HepG2 (cell line): Measurements from ENCODE around the gene PCNA. TPM values are rescaled to one million over a fixed set of nuclear protein-coding genes. Genes with fewer than 3 reads are reported as not detected.

Source experiments
- DZIP1 ChIP-seq: sonication (generic); formaldehyde crosslinking; IDR thresholded peaks from 2 replicates; pipeline ENCODE4 v1.5.0; 2020; ENCODE audit warnings: mild to moderate bottlenecking, missing genetic modification reagents
- KDM6A ChIP-seq: IDR thresholded peaks from 2 replicates; pipeline ENCODE4 v1.6.1; 2016; ENCODE audit warnings: low read depth
- LRRFIP1 ChIP-seq: sonication (generic); formaldehyde crosslinking; conservative IDR thresholded peaks from 2 replicates; pipeline ENCODE4 v1.4.0; 2020; ENCODE audit warnings: missing genetic modification reagents
- MXD3 ChIP-seq: IDR thresholded peaks from 2 replicates; pipeline ENCODE4 v1.6.1; 2016; ENCODE audit warnings: mild to moderate bottlenecking, missing biosample characterization, missing genetic modification reagents
- NKX3-1 ChIP-seq: sonication (generic); formaldehyde crosslinking; IDR thresholded peaks from 2 replicates; pipeline ENCODE4 v1.5.0; 2020; ENCODE audit warnings: missing genetic modification reagents
- NR2C2 ChIP-seq: sonication (generic); formaldehyde crosslinking; IDR thresholded peaks from 2 replicates; pipeline ENCODE4 v1.4.0; 2020; ENCODE audit warnings: missing genetic modification reagents, mild to moderate bottlenecking, moderate library complexity, borderline replicate concordance
- PTBP1 ChIP-seq: fragments of 200-400 bp; formaldehyde crosslinking; IDR thresholded peaks from 2 replicates; pipeline ENCODE4 v1.6.1; 2018; ENCODE audit warnings: low read length, low read depth; ENCODE audit not compliant: poor library complexity, severe bottlenecking
- RELA ChIP-seq: sonication (generic); formaldehyde crosslinking; IDR thresholded peaks from 2 replicates; pipeline ENCODE4 v1.4.0; 2020; ENCODE audit warnings: missing genetic modification reagents
- SNAPC2 ChIP-seq: sonication (generic); formaldehyde crosslinking; IDR thresholded peaks from 2 replicates; pipeline ENCODE4 v1.8.1; 2022; ENCODE audit warnings: mild to moderate bottlenecking, missing genetic modification reagents
- SYNCRIP ChIP-seq: fragments of 200-400 bp; formaldehyde crosslinking; IDR thresholded peaks from 2 replicates; pipeline ENCODE4 v1.6.1; 2018; ENCODE audit warnings: mild to moderate bottlenecking, low read depth, low read length; ENCODE audit not compliant: insufficient read depth
- TAF15 ChIP-seq: fragments of 200-400 bp; formaldehyde crosslinking; IDR thresholded peaks from one replicate; pipeline ENCODE4 v1.6.1; 2018; ENCODE audit warnings: mild to moderate bottlenecking, low read depth, low read length; ENCODE audit not compliant: poor library complexity, severe bottlenecking
- TRIM24 ChIP-seq: sonication (generic); formaldehyde crosslinking; IDR thresholded peaks from 2 replicates; pipeline ENCODE4 v1.8.0; 2022; ENCODE audit warnings: mild to moderate bottlenecking, missing genetic modification reagents
- ZBTB7B ChIP-seq: sonication (generic); formaldehyde crosslinking; IDR thresholded peaks from 2 replicates; pipeline ENCODE4 v1.4.0; 2020; ENCODE audit warnings: missing genetic modification reagents
- ZKSCAN5 ChIP-seq: sonication (generic); formaldehyde crosslinking; IDR thresholded peaks from 2 replicates; pipeline ENCODE4 v1.5.1; 2020; ENCODE audit warnings: mild to moderate bottlenecking, missing genetic modification reagents
- ZNF432 ChIP-seq: sonication (generic); formaldehyde crosslinking; IDR thresholded peaks from 2 replicates; pipeline ENCODE4 v1.5.0; 2020; ENCODE audit warnings: missing genetic modification reagents, mild to moderate bottlenecking, borderline replicate concordance
- ZNF605 ChIP-seq: sonication (generic); formaldehyde crosslinking; IDR thresholded peaks from 2 replicates; pipeline ENCODE4 v1.8.0; 2022; ENCODE audit warnings: mild to moderate bottlenecking, missing genetic modification reagents
- ZNF749 ChIP-seq: sonication (generic); formaldehyde crosslinking; IDR thresholded peaks from 2 replicates; pipeline ENCODE4 v1.8.0; 2022; ENCODE audit warnings: mild to moderate bottlenecking, missing genetic modification reagents, moderate library complexity, borderline replicate concordance
- ZSCAN20 ChIP-seq: sonication (generic); formaldehyde crosslinking; IDR thresholded peaks from 2 replicates; pipeline ENCODE4 v1.4.0; 2020; ENCODE audit warnings: missing genetic modification reagents, mild to moderate bottlenecking, borderline replicate concordance
- polyA plus RNA-seq, 8 experiments: library from polyadenylated mRNA; depleted of rRNA in 3 of 8; stranded (reverse) in 7 of 8; unstranded in 1 of 8; fragments of >200 nt; fragmentation: Illumina TruSeq in 4 of 8; extraction: Trizol in 4 of 8; gene quantifications; 2 replicates each; pipeline versions ENCODE4 v1.2.1 to v1.2.3, GENCODE V29; 2011 to 2016; ENCODE audit warnings: low read depth in 4 of 8, missing spikeins in 1 of 8, mixed read lengths in 1 of 8; ENCODE audit not compliant: insufficient read depth in 1 of 8
- total RNA-seq, 5 experiments: library from RNA; depleted of rRNA; stranded (reverse); fragments of >200 nt; fragmentation: Illumina TruSeq; extraction: Trizol; gene quantifications; 2 replicates each; pipeline ENCODE4 v1.2.3, GENCODE V29; 2016; ENCODE audit warnings: low read depth in 1 of 5
- TF ChIP-seq, protein P1 (sequence below): sonication (generic); formaldehyde crosslinking; IDR thresholded peaks from 2 replicates; pipeline ENCODE4 v1.5.1; 2020; ENCODE audit warnings: mild to moderate bottlenecking, missing genetic modification reagents, borderline replicate concordance

The PCNA gene
- total and polyA plus RNA-seq, 2 of the 13 experiments (the other 11 are each of a cell fraction or from before 2014, with no cell fraction given) = 229 to 655 TPM

- TF ChIP-seq RELA (CRISPR knock-in tag) = no peak; the same call in 1 of the 2 replicates
- TF ChIP-seq MXD3 (CRISPR knock-in tag) = peak; percentile 97
- peak; percentile 71 for TF ChIP-seq TAF15
- TF ChIP-seq KDM6A = no peak; the same call in 1 of the 2 replicates
- TF ChIP-seq ZSCAN20 (CRISPR knock-in tag) = peak; percentile 76; the same call in 1 of the 2 replicates
- TF ChIP-seq NR2C2 (CRISPR knock-in tag) = peak; percentile 91
- peak; percentile 100 for TF ChIP-seq DZIP1 (CRISPR knock-in tag)
- TF ChIP-seq SYNCRIP = no peak
- TF ChIP-seq ZKSCAN5 (CRISPR knock-in tag) = peak; percentile 42; the same call in 1 of the 2 replicates
- TF ChIP-seq NKX3-1 (CRISPR knock-in tag) = peak; percentile 42
- TF ChIP-seq ZNF432 (CRISPR knock-in tag) = peak; percentile 95; the same call in 1 of the 2 replicates
- no peak for TF ChIP-seq TRIM24 (CRISPR knock-in tag)
- TF ChIP-seq, protein P1, sequence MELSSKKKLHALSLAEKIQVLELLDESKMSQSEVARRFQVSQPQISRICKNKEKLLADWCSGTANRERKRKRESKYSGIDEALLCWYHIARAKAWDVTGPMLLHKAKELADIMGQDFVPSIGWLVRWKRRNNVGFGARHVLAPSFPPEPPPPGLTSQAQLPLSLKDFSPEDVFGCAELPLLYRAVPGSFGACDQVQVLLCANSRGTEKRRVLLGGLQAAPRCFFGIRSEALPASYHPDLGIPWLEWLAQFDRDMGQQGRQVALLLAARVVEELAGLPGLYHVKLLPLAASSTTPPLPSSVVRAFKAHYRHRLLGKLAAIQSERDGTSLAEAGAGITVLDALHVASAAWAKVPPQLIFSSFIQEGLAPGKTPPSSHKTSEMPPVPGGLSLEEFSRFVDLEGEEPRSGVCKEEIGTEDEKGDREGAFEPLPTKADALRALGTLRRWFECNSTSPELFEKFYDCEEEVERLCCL (CRISPR knock-in tag) = peak; percentile 87
- TF ChIP-seq LRRFIP1 (CRISPR knock-in tag) = no peak
- TF ChIP-seq SNAPC2 (CRISPR knock-in tag) = peak; percentile 99
- TF ChIP-seq ZBTB7B (CRISPR knock-in tag) = peak; percentile 57; the same call in 1 of the 2 replicates
- TF ChIP-seq PTBP1 = no peak
- TF ChIP-seq ZNF749 (CRISPR knock-in tag) = peak; percentile 100; the same call in 1 of the 2 replicates
- peak; percentile 100 for TF ChIP-seq ZNF605
These were observed at the start of gene PCNA (continued) for GRCh38 chr20:5119435-5120184.
